ENCODE results near the gene KASH5. TPM values are rescaled to one million over a fixed set of nuclear protein-coding genes. Genes with fewer than 3 reads are reported as not detected.

KASH5 gene
- total RNA-seq, 2 donors from 2014 or later: not detected

- DNase-seq: no peak
- Histone ChIP-seq H3K4me1 (no peaks in the 10 kb centered on the region), H3K27me3 (peaks cover 67% of the 10 kb centered on the region), H3K9me3 (no peaks in the 10 kb centered on the region), H3K9ac (ENCODE audit: low read depth in 2 of 2, low read length in 2 of 2) (no peak overlapping the region), H3K27ac (no peak overlapping the region), H3K36me3 (no peaks in the 10 kb centered on the region), H3K4me3 (no peak overlapping the region)
- TF ChIP-seq, protein P1, sequence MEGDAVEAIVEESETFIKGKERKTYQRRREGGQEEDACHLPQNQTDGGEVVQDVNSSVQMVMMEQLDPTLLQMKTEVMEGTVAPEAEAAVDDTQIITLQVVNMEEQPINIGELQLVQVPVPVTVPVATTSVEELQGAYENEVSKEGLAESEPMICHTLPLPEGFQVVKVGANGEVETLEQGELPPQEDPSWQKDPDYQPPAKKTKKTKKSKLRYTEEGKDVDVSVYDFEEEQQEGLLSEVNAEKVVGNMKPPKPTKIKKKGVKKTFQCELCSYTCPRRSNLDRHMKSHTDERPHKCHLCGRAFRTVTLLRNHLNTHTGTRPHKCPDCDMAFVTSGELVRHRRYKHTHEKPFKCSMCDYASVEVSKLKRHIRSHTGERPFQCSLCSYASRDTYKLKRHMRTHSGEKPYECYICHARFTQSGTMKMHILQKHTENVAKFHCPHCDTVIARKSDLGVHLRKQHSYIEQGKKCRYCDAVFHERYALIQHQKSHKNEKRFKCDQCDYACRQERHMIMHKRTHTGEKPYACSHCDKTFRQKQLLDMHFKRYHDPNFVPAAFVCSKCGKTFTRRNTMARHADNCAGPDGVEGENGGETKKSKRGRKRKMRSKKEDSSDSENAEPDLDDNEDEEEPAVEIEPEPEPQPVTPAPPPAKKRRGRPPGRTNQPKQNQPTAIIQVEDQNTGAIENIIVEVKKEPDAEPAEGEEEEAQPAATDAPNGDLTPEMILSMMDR (IDR thresholded peaks at IDR 0.05): no peak
- intact Hi-C loops (cut with DNase I): no loop called here
Measured at GRCh38 chr19:49435670-49436069, 47.6 kb downstream of the KASH5 start.

- intact Hi-C loops (cut with DNase I): no loop called here
- H3K36me3 ChIP-seq: no peaks in the 10 kb centered on the region
- peak; percentile 38 for DNase-seq
- no peaks in the 10 kb centered on the region for H3K9me3 ChIP-seq
- no peak overlapping the region for H3K4me3 ChIP-seq
- no peak overlapping the region for H3K9ac ChIP-seq (ENCODE audit: low read depth in 2 of 2, low read length in 2 of 2)
- H3K27me3 ChIP-seq: peaks cover 66% of the 10 kb centered on the region
- H3K27ac ChIP-seq: no peak overlapping the region
- no peaks in the 10 kb centered on the region for H3K4me1 ChIP-seq
- TF ChIP-seq, protein P1 (IDR thresholded peaks at IDR 0.05): no peak
Measured at GRCh38 chr19:49436381-49437017, 48.5 kb downstream of the KASH5 start.

GRCh38 chr19:49437231-49437630 lies 49.2 kb downstream of the KASH5 start:
- no peak overlapping the region for H3K9ac ChIP-seq (ENCODE audit: low read depth in 2 of 2, low read length in 2 of 2)
- no peak for DNase-seq
- H3K4me1 ChIP-seq: no peaks in the 10 kb centered on the region
- no peak overlapping the region for H3K27ac ChIP-seq
- no peak overlapping the region for H3K4me3 ChIP-seq
- TF ChIP-seq, protein P1 (IDR thresholded peaks at IDR 0.05): no peak
- peaks cover 62% of the 10 kb centered on the region for H3K27me3 ChIP-seq
- no peaks in the 10 kb centered on the region for H3K9me3 ChIP-seq
- intact Hi-C loops (cut with DNase I): no loop called here
- H3K36me3 ChIP-seq: no peaks in the 10 kb centered on the region

GRCh38 chr19:49438261-49438660 lies 50.2 kb downstream of the KASH5 start:
- H3K27ac ChIP-seq: no peak overlapping the region
- intact Hi-C loops (cut with DNase I): no loop called here
- H3K4me3 ChIP-seq: no peak overlapping the region
- peaks cover 51% of the 10 kb centered on the region for H3K27me3 ChIP-seq
- H3K9ac ChIP-seq (ENCODE audit: low read depth in 2 of 2, low read length in 2 of 2): no peak overlapping the region
- no peaks in the 10 kb centered on the region for H3K9me3 ChIP-seq
- TF ChIP-seq, protein P1 (IDR thresholded peaks at IDR 0.05): no peak
- no peak for DNase-seq
- no peaks in the 10 kb centered on the region for H3K36me3 ChIP-seq
- no peaks in the 10 kb centered on the region for H3K4me1 ChIP-seq

DNA sequence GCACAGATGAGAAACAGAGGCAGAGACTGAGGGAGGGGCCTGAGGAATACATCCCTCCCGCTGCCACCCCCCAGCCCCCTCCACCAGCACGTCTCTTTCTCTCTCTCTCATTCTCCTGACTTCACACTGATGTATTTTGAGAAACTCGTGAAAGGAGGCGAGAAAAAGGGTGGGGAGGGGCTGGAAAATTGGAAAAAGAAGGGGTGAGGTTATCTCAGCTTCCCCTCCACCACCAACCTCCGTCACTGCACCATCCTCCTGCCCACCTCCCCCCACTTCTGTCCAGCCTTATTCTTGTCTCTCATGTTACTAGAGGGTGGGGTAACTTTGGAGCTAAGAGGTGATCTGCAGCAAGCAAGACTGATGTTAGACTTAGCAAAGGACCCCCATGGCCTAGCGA lies 51.8 kb downstream of the KASH5 start:
- no peak overlapping the region for H3K27ac ChIP-seq
- no peaks in the 10 kb centered on the region for H3K9me3 ChIP-seq
- H3K27me3 ChIP-seq: peaks cover 40% of the 10 kb centered on the region
- no peaks in the 10 kb centered on the region for H3K4me1 ChIP-seq
- no peak for DNase-seq
- no peak overlapping the region for H3K4me3 ChIP-seq
- H3K9ac ChIP-seq (ENCODE audit: low read depth in 2 of 2, low read length in 2 of 2): no peak overlapping the region
- TF ChIP-seq, protein P1 (IDR thresholded peaks at IDR 0.05): no peak
- intact Hi-C loops (cut with DNase I): no loop called here
- no peaks in the 10 kb centered on the region for H3K36me3 ChIP-seq

Measured in colonic mucosa (tissue), 4 donors.